Hepatocyte (in vitro differentiated cells): Measurements from ENCODE around the gene EBI3. TPM values are rescaled to one million over a fixed set of nuclear protein-coding genes. Genes with fewer than 3 reads are reported as not detected.
"Not testable (repeated sequence)": the region's sequence is repeated elsewhere in the genome, so short reads cannot be mapped to it uniquely, and the experiment has no call there.

Experiments used
- DNase-seq: peaks from one replicate; pipeline ENCODE4 v3.0.0-alpha.2; 2016; ENCODE audit warnings: low spot score
- H2AFZ ChIP-seq: fragments of 200-600 bp; sonication (generic); 2 replicates; pipeline ENCODE4 v1.6.0; 2016; ENCODE audit warnings: antibody characterized with exemption, mild to moderate bottlenecking
- H3K27ac ChIP-seq: fragments of 200-600 bp; sonication (generic); 2 replicates; pipeline ENCODE4 v1.5.1; 2016; ENCODE audit warnings: mild to moderate bottlenecking
- H3K27me3 ChIP-seq: fragments of 200-600 bp; sonication (generic); 2 replicates; pipeline ENCODE4 v1.6.1; 2016
- H3K36me3 ChIP-seq: fragments of 200-600 bp; sonication (generic); replicated peaks from 2 replicates; pipeline ENCODE4 v1.5.1; 2016; ENCODE audit warnings: low read depth; ENCODE audit not compliant: insufficient read depth
- H3K4me1 ChIP-seq: fragments of 200-600 bp; sonication (generic); 2 replicates; pipeline ENCODE4 v1.5.1; 2016; ENCODE audit warnings: mild to moderate bottlenecking, moderate library complexity; ENCODE audit not compliant: insufficient read depth
- H3K4me2 ChIP-seq: fragments of 200-600 bp; sonication (generic); 2 replicates; pipeline ENCODE4 v1.6.0; 2016
- H3K4me3 ChIP-seq: fragments of 200-600 bp; sonication (generic); 2 replicates; pipeline ENCODE4 v1.5.1; 2016; ENCODE audit warnings: mild to moderate bottlenecking
- H3K79me2 ChIP-seq: fragments of 200-600 bp; sonication (generic); 2 replicates; pipeline ENCODE4 v1.6.0; 2017; ENCODE audit warnings: mild to moderate bottlenecking
- H3K9me2 ChIP-seq: fragments of 200-600 bp; sonication (generic); replicated peaks from 2 replicates; pipeline ENCODE4 v1.6.0; 2017; ENCODE audit warnings: mild to moderate bottlenecking; ENCODE audit not compliant: insufficient read depth
- H3K9me3 ChIP-seq: fragments of 200-600 bp; sonication (generic); 2 replicates; pipeline ENCODE4 v1.5.1; 2016; ENCODE audit warnings: low read depth, mild to moderate bottlenecking
- H4K20me1 ChIP-seq: fragments of 200-600 bp; sonication (generic); 2 replicates; pipeline ENCODE4 v1.6.0; 2016; ENCODE audit warnings: mild to moderate bottlenecking; ENCODE audit not compliant: insufficient read depth, poor library complexity, severe bottlenecking
- EZH2 ChIP-seq: fragments of 200-600 bp; sonication (generic); IDR thresholded peaks from 2 replicates; pipeline ENCODE4 v1.6.1; 2016; ENCODE audit warnings: antibody characterized with exemption, mild to moderate bottlenecking, borderline replicate concordance
- EZH2phosphoT487 ChIP-seq: fragments of 200-600 bp; sonication (generic); IDR thresholded peaks from one replicate; pipeline ENCODE4 v1.6.1; 2018; ENCODE audit warnings: antibody characterized with exemption, mild to moderate bottlenecking, low read depth, moderate library complexity; ENCODE audit not compliant: unreplicated experiment, severe bottlenecking
- WGBS: methylation state at CpG from one replicate; pipeline ENCODE4 v1.1.6; 2016; ENCODE audit warnings: low lambda C conversion rate; ENCODE audit errors: missing lambda C conversion rate; 5-methylcytosine and 5-hydroxymethylcytosine counted together
- polyA plus RNA-seq: library from polyadenylated mRNA; unstranded; fragments of >200 nt; fragmentation: Nextera tagmentation; extraction: Ambion mirVana; gene quantifications from 2 replicates; pipeline ENCODE4 v1.2.1, GENCODE V29; 2016
- total RNA-seq: library from RNA; depleted of rRNA; stranded (reverse); fragments of >200 nt; gene quantifications from 2 replicates; pipeline ENCODE4 v1.2.3, GENCODE V29; 2014
- TF ChIP-seq, protein P1 (sequence below): fragments of 200-600 bp; sonication (generic); IDR thresholded peaks from 2 replicates; pipeline ENCODE4 v1.5.1; 2016; ENCODE audit warnings: antibody characterized with exemption, mild to moderate bottlenecking; ENCODE audit not compliant: poor library complexity

The EBI3 gene
- total and polyA plus RNA-seq, 2 experiments from 2014 or later = 3.0 to 7.6 TPM

DNA sequence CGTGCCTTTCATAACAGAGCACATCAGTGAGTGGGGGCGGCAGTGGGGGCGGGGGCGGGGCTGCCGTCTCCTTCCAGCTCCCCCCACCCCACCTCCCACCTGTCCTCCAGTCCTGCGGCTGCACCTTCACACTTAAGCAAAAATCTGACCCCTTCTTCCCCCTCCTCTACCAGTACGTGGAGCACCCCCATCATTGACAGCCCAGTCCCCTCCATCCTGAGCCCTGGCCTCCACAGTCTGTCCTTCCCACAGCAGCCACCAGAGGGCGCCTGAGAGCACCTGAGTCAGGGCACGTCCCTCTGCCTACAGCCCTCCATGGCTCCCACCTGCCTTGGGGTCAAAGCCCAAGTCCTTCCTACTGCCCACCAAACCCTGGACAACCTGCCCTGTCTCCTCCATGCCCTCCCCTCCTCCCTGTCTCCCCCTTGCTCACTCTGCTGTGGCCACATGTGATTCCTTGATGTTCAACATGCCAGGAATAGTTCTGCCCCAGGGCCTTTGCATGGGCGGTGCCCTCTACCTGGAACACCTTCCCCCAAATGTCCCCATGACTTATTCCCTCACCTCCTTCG, 4.0 kb downstream of the EBI3 start:
- Histone ChIP-seq H3K9me3 (no peaks in the 10 kb centered on the region), H4K20me1 (no peaks in the 10 kb centered on the region), H3K4me2 (no peak overlapping the region), H3K4me1 (peaks cover 9% of the 10 kb centered on the region), H3K79me2 (no peaks in the 10 kb centered on the region), H3K4me3 (no peak overlapping the region), H3K27me3 (no peaks in the 10 kb centered on the region), H3K36me3 (no peaks in the 10 kb centered on the region), H3K9me2 (no peaks in the 10 kb centered on the region), H3K27ac (no peak overlapping the region), H2AFZ (no peak overlapping the region)
- 42% methylated on average over 6 of the region's 11 CpGs for WGBS
- DNase-seq = peak; percentile 25
- TF ChIP-seq EZH2 (no peak), EZH2phosphoT487 (no peak)
- TF ChIP-seq, protein P1, sequence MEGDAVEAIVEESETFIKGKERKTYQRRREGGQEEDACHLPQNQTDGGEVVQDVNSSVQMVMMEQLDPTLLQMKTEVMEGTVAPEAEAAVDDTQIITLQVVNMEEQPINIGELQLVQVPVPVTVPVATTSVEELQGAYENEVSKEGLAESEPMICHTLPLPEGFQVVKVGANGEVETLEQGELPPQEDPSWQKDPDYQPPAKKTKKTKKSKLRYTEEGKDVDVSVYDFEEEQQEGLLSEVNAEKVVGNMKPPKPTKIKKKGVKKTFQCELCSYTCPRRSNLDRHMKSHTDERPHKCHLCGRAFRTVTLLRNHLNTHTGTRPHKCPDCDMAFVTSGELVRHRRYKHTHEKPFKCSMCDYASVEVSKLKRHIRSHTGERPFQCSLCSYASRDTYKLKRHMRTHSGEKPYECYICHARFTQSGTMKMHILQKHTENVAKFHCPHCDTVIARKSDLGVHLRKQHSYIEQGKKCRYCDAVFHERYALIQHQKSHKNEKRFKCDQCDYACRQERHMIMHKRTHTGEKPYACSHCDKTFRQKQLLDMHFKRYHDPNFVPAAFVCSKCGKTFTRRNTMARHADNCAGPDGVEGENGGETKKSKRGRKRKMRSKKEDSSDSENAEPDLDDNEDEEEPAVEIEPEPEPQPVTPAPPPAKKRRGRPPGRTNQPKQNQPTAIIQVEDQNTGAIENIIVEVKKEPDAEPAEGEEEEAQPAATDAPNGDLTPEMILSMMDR = peak; percentile 44

DNA sequence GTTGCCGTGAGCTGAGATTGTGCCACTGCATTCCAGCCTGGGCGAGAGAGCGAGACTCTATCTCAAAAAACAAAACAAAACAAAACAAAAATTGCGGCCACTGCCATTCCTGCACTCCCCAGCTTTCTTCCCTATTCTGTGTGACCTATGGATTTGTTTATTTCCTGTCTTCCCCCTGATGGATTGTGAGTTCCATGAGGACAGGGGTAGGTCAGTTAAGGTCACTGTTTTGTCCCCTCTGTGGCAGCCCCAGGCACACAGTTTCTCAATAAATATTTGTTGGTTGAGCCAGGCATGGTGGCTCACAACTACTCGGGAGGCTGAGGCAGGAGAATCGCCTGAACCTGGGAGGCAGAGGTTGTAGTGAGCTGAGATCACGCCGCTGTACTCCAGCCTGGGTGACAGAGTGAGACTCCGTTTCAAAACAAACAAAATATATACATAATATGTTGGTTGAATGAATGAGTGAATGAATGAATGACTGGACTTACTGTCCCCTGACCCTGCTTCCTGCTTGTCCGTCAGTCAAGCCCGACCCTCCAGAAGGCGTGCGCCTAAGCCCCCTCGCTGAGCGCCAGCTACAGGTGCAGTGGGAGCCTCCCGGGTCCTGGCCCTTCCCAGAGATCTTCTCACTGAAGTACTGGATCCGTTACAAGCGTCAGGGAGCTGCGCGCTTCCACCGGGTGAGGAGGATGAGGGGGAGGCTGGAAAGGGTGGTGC, 5.0 kb downstream of the EBI3 start:
- TF ChIP-seq EZH2 (no peak), EZH2phosphoT487 (no peak)
- TF ChIP-seq, protein P1 = no peak
- Histone ChIP-seq H3K27ac (no peak overlapping the region), H3K36me3 (no peaks in the 10 kb centered on the region), H3K9me3 (no peaks in the 10 kb centered on the region), H3K4me1 (peaks cover 2% of the 10 kb centered on the region), H4K20me1 (no peaks in the 10 kb centered on the region), H2AFZ (no peak overlapping the region), H3K27me3 (no peaks in the 10 kb centered on the region), H3K9me2 (no peaks in the 10 kb centered on the region), H3K79me2 (no peaks in the 10 kb centered on the region), H3K4me2 (no peak overlapping the region), H3K4me3 (no peak overlapping the region)
- 78% methylated on average over 21 of the region's 21 CpGs for WGBS
- DNase-seq = no peak

DNA sequence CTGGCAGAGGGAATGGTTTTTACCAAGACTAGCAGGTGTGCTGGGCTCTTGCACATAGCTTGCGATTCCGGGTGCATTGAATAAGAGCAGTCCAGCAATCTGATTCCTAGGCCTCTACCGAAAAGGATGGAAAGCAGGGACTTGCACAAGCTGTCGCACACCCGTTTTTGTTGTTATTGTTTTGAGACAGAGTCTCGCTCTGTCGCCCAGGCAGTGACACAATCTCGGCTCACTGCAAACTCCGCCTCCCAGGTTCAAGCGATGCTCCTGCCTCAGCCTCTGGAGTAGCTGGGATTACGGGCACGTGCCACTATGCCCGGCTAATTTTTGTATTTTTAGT, 5.5 kb downstream of the EBI3 start:
- H3K4me2 ChIP-seq = no peak overlapping the region
- no peak overlapping the region for H3K4me3 ChIP-seq
- no peaks in the 10 kb centered on the region for H3K9me2 ChIP-seq
- H3K9me3 ChIP-seq = no peaks in the 10 kb centered on the region
- DNase-seq = no peak
- H4K20me1 ChIP-seq = no peaks in the 10 kb centered on the region
- WGBS = 83% methylated on average over 13 of the region's 13 CpGs
- H2AFZ ChIP-seq = no peak overlapping the region
- H3K27me3 ChIP-seq = no peaks in the 10 kb centered on the region
- no peaks in the 10 kb centered on the region for H3K79me2 ChIP-seq
- H3K36me3 ChIP-seq = no peaks in the 10 kb centered on the region
- H3K27ac ChIP-seq = no peak overlapping the region
- H3K4me1 ChIP-seq = no peaks in the 10 kb centered on the region
- TF ChIP-seq EZH2 = no peak
- TF ChIP-seq, protein P1 = no peak
- no peak for TF ChIP-seq EZH2phosphoT487

DNA sequence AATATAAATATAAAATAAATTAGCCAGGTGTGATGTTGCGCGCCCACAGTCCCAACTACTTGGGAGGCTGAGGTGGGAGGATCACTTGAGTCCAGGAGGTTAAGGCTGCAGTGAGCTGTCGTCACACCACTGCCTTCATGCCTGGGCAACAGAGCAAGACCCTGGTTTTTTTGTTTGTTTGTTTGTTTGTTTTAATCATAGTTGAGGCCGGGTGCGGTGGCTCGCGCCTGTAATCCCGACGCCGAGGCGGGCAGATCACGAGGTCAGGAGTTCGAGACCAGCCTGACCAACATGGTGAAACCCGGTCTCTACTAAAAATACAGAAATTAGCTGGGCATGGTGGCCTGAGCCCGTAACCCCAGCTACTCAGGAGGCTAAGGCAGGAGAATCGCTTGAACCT, 8.2 kb downstream of the EBI3 start:
- not testable (repeated sequence) for H2AFZ ChIP-seq, DNase-seq, H3K9me3 ChIP-seq, H3K4me3 ChIP-seq, H4K20me1 ChIP-seq, H3K36me3 ChIP-seq, H3K79me2 ChIP-seq, H3K27ac ChIP-seq, H3K9me2 ChIP-seq, H3K4me2 ChIP-seq, H3K27me3 ChIP-seq, H3K4me1 ChIP-seq
- 92% methylated on average over 16 of the region's 16 CpGs for WGBS
